ENCODE measurements around the gene LHFPL6.

GRCh38 chr13:39410964-39411363 lies 192.0 kb downstream of the LHFPL6 start:
- TF ChIP-seq CTCF (IDR thresholded peaks at IDR 0.05) (no peak), POLR2A (IDR thresholded peaks at IDR 0.05) (no peak)
